ENCODE results near the gene GFOD2.
A peak's percentile ranks its signal among the peaks of the same experiment; 100 is the strongest.
"Not testable (repeated sequence)": the region's sequence is repeated elsewhere in the genome, so short reads cannot be mapped to it uniquely, and the experiment has no call there.

GFOD2 gene

GRCh38 chr16:67719048-67719777 lies at the start of gene GFOD2:
GFOD2 (minus strand) TSS chr16:67719316; CDS start chr16:67685715, 33,601 bp downstream.
- peak; percentile 89 for DNase-seq

GRCh38 chr16:67767953-67768352 lies 48.8 kb upstream of the GFOD2 start:
- DNase-seq: no peak

- no peak for DNase-seq
Observed at GRCh38 chr16:67766291-67766690, 47.2 kb upstream of the GFOD2 start.

- no peak for DNase-seq
Observed at GRCh38 chr16:67764158-67764667, 45.1 kb upstream of the GFOD2 start.

GRCh38 chr16:67763066-67763465 lies 44.0 kb upstream of the GFOD2 start:
- no peak for DNase-seq

- no peak for DNase-seq
Observed at GRCh38 chr16:67762385-67762784, 43.3 kb upstream of the GFOD2 start.

GRCh38 chr16:67761924-67762323 lies 42.8 kb upstream of the GFOD2 start:
- no peak for DNase-seq

- no peak for DNase-seq
Observed at GRCh38 chr16:67760956-67761230, 41.8 kb upstream of the GFOD2 start.

- DNase-seq: no peak
Observed at GRCh38 chr16:67760206-67760955, 41.3 kb upstream of the GFOD2 start.

GRCh38 chr16:67758966-67759365 lies 39.9 kb upstream of the GFOD2 start:
- DNase-seq: no peak

- no peak for DNase-seq
Observed at GRCh38 chr16:67758006-67758405, 38.9 kb upstream of the GFOD2 start.

- no peak for DNase-seq
Observed at GRCh38 chr16:67752641-67753040, 33.5 kb upstream of the GFOD2 start.

- DNase-seq: not testable (repeated sequence)
Observed at GRCh38 chr16:67751331-67751730, 32.2 kb upstream of the GFOD2 start.

- DNase-seq: no peak
Observed at GRCh38 chr16:67750466-67750865, 31.4 kb upstream of the GFOD2 start.

GRCh38 chr16:67749436-67750078 lies 30.4 kb upstream of the GFOD2 start:
- no peak for DNase-seq

GRCh38 chr16:67748834-67749233 lies 29.7 kb upstream of the GFOD2 start:
- no peak for DNase-seq

- no peak for DNase-seq
Observed at GRCh38 chr16:67746846-67747245, 27.7 kb upstream of the GFOD2 start.

- no peak for DNase-seq
Observed at GRCh38 chr16:67741118-67741517, 22.0 kb upstream of the GFOD2 start.

- DNase-seq: no peak
Observed at GRCh38 chr16:67740391-67740790, 21.3 kb upstream of the GFOD2 start.

GRCh38 chr16:67736858-67737257 lies 17.7 kb upstream of the GFOD2 start:
- DNase-seq: no peak

- DNase-seq: no peak
Observed at GRCh38 chr16:67734731-67735201, 15.7 kb upstream of the GFOD2 start.

GRCh38 chr16:67733734-67734470 lies 14.8 kb upstream of the GFOD2 start:
- no peak for DNase-seq

GRCh38 chr16:67731753-67732095 lies 12.6 kb upstream of the GFOD2 start:
- DNase-seq: no peak

Data from SHP77 treated with DMSO at 0.1 percent for 48 hours (cell line).